ENCODE measurements around the gene CLDN16.

Gene CLDN16

DNA sequence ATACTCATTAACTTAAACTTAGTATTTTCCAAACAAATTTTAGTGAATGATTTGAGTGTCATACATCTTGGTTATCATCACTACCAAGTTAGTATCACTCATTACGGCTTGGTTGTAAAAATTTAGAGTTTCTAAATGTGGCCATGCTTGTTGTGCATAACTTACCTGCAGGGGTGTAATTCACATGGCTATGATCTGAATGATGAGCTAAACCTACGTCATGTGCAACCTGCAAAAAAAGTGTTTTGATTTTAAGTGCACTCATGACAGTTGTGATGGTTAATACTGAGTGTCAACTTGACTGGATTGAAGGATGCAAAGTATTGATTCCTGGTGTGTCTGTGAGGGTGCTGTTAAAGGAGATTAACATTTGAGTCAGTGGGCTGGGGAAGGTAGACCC is 17.6 kb upstream of the CLDN16 start:
- no peak for DNase-seq
- Histone ChIP-seq H3K4me3 (ENCODE audit: low read length) (no peak overlapping the region), H3K27me3 (replicated peaks; ENCODE audit: insufficient read depth, low read length) (no peaks in the 10 kb centered on the region), H4K20me1 (ENCODE audit: insufficient read depth, low read length) (no peaks in the 10 kb centered on the region), H3F3A (ENCODE audit: insufficient read depth, low read length) (no peaks in the 10 kb centered on the region), H3K79me2 (ENCODE audit: low read length) (no peaks in the 10 kb centered on the region), H3K9ac (ENCODE audit: low read length) (no peak overlapping the region), H3K9me3 (replicated peaks; ENCODE audit: insufficient read depth, low read length) (no peaks in the 10 kb centered on the region), H3K36me3 (replicated peaks; ENCODE audit: insufficient read depth, low read length) (no peaks in the 10 kb centered on the region), H3K9me2 (replicated peaks; ENCODE audit: insufficient read depth, low read length) (no peaks in the 10 kb centered on the region), H2AFZ (ENCODE audit: low read length) (no peak overlapping the region), H3K27ac (ENCODE audit: low read length) (no peak overlapping the region), H3K4me2 (ENCODE audit: low read depth, low read length) (no peak overlapping the region), H3K4me1 (ENCODE audit: low read length) (no peaks in the 10 kb centered on the region)
- TF ChIP-seq EZH2phosphoT487 (IDR thresholded peaks at IDR 0.05; ENCODE audit: low read length) (no peak), EZH2 (optimal IDR thresholded peaks at IDR 0.05; ENCODE audit: low read depth, low read length) (no peak), CTCF (IDR thresholded peaks at IDR 0.05; ENCODE audit: low read length) (no peak)

DNA sequence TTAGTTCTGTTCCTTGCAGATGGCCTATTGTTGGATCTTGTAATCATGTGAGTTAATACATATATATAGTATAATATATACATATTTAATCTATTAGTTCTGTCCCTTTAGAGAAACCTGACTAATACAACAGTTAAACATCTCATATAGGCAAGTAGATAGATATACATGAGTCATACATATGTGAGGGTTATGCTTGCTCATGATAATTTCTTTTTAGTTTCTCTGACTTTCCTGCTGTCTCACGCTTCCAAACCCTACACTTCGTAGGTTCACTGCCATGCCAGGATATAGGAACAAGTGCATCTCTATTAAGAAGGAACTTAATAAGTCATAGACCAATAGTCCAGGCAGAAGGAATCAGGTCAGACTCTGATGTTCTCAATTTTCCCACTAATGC is 16.8 kb upstream of the CLDN16 start:
- H3K36me3 ChIP-seq (replicated peaks; ENCODE audit: insufficient read depth, low read length) = no peaks in the 10 kb centered on the region
- no peaks in the 10 kb centered on the region for H3K27me3 ChIP-seq (replicated peaks; ENCODE audit: insufficient read depth, low read length)
- no peaks in the 10 kb centered on the region for H3K9me2 ChIP-seq (replicated peaks; ENCODE audit: insufficient read depth, low read length)
- H3K79me2 ChIP-seq (ENCODE audit: low read length) = no peaks in the 10 kb centered on the region
- no peaks in the 10 kb centered on the region for H3K9me3 ChIP-seq (replicated peaks; ENCODE audit: insufficient read depth, low read length)
- H4K20me1 ChIP-seq (ENCODE audit: insufficient read depth, low read length) = no peaks in the 10 kb centered on the region
- no peak overlapping the region for H2AFZ ChIP-seq (ENCODE audit: low read length)
- H3K4me1 ChIP-seq (ENCODE audit: low read length) = no peaks in the 10 kb centered on the region
- no peak overlapping the region for H3K27ac ChIP-seq (ENCODE audit: low read length)
- DNase-seq = no peak
- H3K4me3 ChIP-seq (ENCODE audit: low read length) = no peak overlapping the region
- no peak for TF ChIP-seq EZH2phosphoT487 (IDR thresholded peaks at IDR 0.05; ENCODE audit: low read length)
- TF ChIP-seq EZH2 (optimal IDR thresholded peaks at IDR 0.05; ENCODE audit: low read depth, low read length) = no peak
- TF ChIP-seq CTCF (IDR thresholded peaks at IDR 0.05; ENCODE audit: low read length) = no peak
- no peaks in the 10 kb centered on the region for H3F3A ChIP-seq (ENCODE audit: insufficient read depth, low read length)
- no peak overlapping the region for H3K4me2 ChIP-seq (ENCODE audit: low read depth, low read length)
- no peak overlapping the region for H3K9ac ChIP-seq (ENCODE audit: low read length)

- no peaks in the 10 kb centered on the region for H3K27me3 ChIP-seq (replicated peaks; ENCODE audit: insufficient read depth, low read length)
- no peaks in the 10 kb centered on the region for H3K79me2 ChIP-seq (ENCODE audit: low read length)
- H4K20me1 ChIP-seq (ENCODE audit: insufficient read depth, low read length) = no peaks in the 10 kb centered on the region
- H3K27ac ChIP-seq (ENCODE audit: low read length) = no peak overlapping the region
- H3K9me2 ChIP-seq (replicated peaks; ENCODE audit: insufficient read depth, low read length) = no peaks in the 10 kb centered on the region
- no peaks in the 10 kb centered on the region for H3F3A ChIP-seq (ENCODE audit: insufficient read depth, low read length)
- H3K4me3 ChIP-seq (ENCODE audit: low read length) = no peak overlapping the region
- no peak overlapping the region for H3K4me2 ChIP-seq (ENCODE audit: low read depth, low read length)
- no peaks in the 10 kb centered on the region for H3K4me1 ChIP-seq (ENCODE audit: low read length)
- H3K9ac ChIP-seq (ENCODE audit: low read length) = no peak overlapping the region
- H3K36me3 ChIP-seq (replicated peaks; ENCODE audit: insufficient read depth, low read length) = no peaks in the 10 kb centered on the region
- TF ChIP-seq EZH2 (optimal IDR thresholded peaks at IDR 0.05; ENCODE audit: low read depth, low read length) (no peak), EZH2phosphoT487 (IDR thresholded peaks at IDR 0.05; ENCODE audit: low read length) (no peak), CTCF (IDR thresholded peaks at IDR 0.05; ENCODE audit: low read length) (no peak)
- H3K9me3 ChIP-seq (replicated peaks; ENCODE audit: insufficient read depth, low read length) = no peaks in the 10 kb centered on the region
- no peak overlapping the region for H2AFZ ChIP-seq (ENCODE audit: low read length)
- no peak for DNase-seq
These were observed 12.7 kb upstream of the CLDN16 start for GRCh38 chr3:190375246-190375645.

Measured in MM.1S (cell line).